PC-3 (cell line): ENCODE measurements around the gene PTPN12. TPM values are rescaled to one million over a fixed set of nuclear protein-coding genes. Genes with fewer than 3 reads are reported as not detected.

Source experiments
- ATAC-seq: fragments of 200-7000 bp; cut with Tn5 transposase; 2 replicates; pipeline ENCODE4 v1.9.1; 2020; ENCODE audit warnings: mild to moderate bottlenecking, moderate library complexity
- BruUV-seq: library from RNA; stranded (reverse); fragments of 400-500 nt; replicated peaks from 2 replicates; lab custom pipeline; 2021; lab: Mats Ljungman, UMichigan
- CTCF ChIA-PET: fragments of 300-600 bp; sonication (Branson Sonifier 250); formaldehyde crosslinking; loops from one replicate; lab custom pipeline; 2022; ENCODE audit warnings: antibody characterized with exemption; lab: Charles Lee
- POLR2A ChIA-PET: fragments of 300-600 bp; sonication (Branson Sonifier 250); formaldehyde crosslinking; loops from one replicate; lab custom pipeline; 2022; ENCODE audit warnings: antibody characterized with exemption; ENCODE audit not compliant: unreplicated experiment; lab: Charles Lee
- DNase-seq: peaks from one replicate; pipeline ENCODE4 v3.0.0-alpha.2; 2015
- H2AFZ ChIP-seq: fragments of 300-600 bp; sonication (generic); 2 replicates; pipeline ENCODE4 v1.6.0; 2016; ENCODE audit warnings: antibody characterized with exemption, low read length
- H3F3A ChIP-seq: fragments of 300-600 bp; sonication (generic); one replicate; pipeline ENCODE4 v1.6.0; 2017; ENCODE audit warnings: antibody characterized with exemption, low read length, control low read depth, mild to moderate bottlenecking; ENCODE audit not compliant: unreplicated experiment
- H3K27ac ChIP-seq: fragments of 300-600 bp; sonication (generic); 2 replicates; pipeline ENCODE4 v1.5.1; 2016; ENCODE audit warnings: mild to moderate bottlenecking, low read length
- H3K27me3 ChIP-seq: fragments of 300-600 bp; sonication (generic); 2 replicates; pipeline ENCODE4 v1.6.1; 2016; ENCODE audit warnings: low read length, mixed read lengths
- H3K36me3 ChIP-seq: fragments of 300-600 bp; sonication (generic); 2 replicates; pipeline ENCODE4 v1.6.1; 2016; ENCODE audit warnings: low read depth, mixed run types, low read length, mixed read lengths
- H3K4me1 ChIP-seq: fragments of 300-600 bp; sonication (generic); 2 replicates; pipeline ENCODE4 v1.5.1; 2016; ENCODE audit warnings: low read length; ENCODE audit not compliant: insufficient read depth
- H3K4me2 ChIP-seq: fragments of 300-600 bp; sonication (generic); 2 replicates; pipeline ENCODE4 v1.6.0; 2016; ENCODE audit warnings: low read length
- H3K4me3 ChIP-seq: fragments of 300-600 bp; sonication (generic); 2 replicates; pipeline ENCODE4 v1.5.1; 2016; ENCODE audit warnings: mild to moderate bottlenecking, low read length, mixed read lengths
- H3K79me2 ChIP-seq: fragments of 300-600 bp; sonication (generic); 2 replicates; pipeline ENCODE4 v1.6.1; 2017; ENCODE audit warnings: low read length, mixed read lengths
- H3K9ac ChIP-seq: fragments of 300-600 bp; sonication (generic); 2 replicates; pipeline ENCODE4 v1.6.0; 2016; ENCODE audit warnings: mild to moderate bottlenecking, low read length
- H3K9me2 ChIP-seq: fragments of 300-600 bp; sonication (generic); replicated peaks from 2 replicates; pipeline ENCODE4 v1.6.1; 2016; ENCODE audit warnings: mixed run types, low read length, mixed read lengths
- H3K9me3 ChIP-seq: fragments of 300-600 bp; sonication (generic); 2 replicates; pipeline ENCODE4 v1.6.1; 2016; ENCODE audit warnings: low read length, mixed read lengths
- H4K20me1 ChIP-seq: fragments of 300-600 bp; sonication (generic); 2 replicates; pipeline ENCODE4 v1.6.1; 2016; ENCODE audit warnings: low read length, mixed read lengths
- CTCF ChIP-seq: fragments of 300-600 bp; sonication (generic); conservative IDR thresholded peaks from 2 replicates; pipeline ENCODE4 v1.5.1; 2017; ENCODE audit warnings: antibody characterized with exemption, low read depth, mild to moderate bottlenecking, low read length
- EZH2 ChIP-seq: fragments of 300-600 bp; sonication (generic); IDR thresholded peaks from one replicate; pipeline ENCODE4 v1.6.1; 2017; ENCODE audit warnings: antibody characterized with exemption, mild to moderate bottlenecking, low read length; ENCODE audit not compliant: unreplicated experiment
- EZH2phosphoT487 ChIP-seq: fragments of 300-600 bp; sonication (generic); IDR thresholded peaks from 2 replicates; pipeline ENCODE4 v1.6.1; 2018; ENCODE audit warnings: mild to moderate bottlenecking, antibody characterized with exemption, low read length, borderline replicate concordance
- intact Hi-C: fragments of 100-400 bp; cut with micrococcal nuclease; formaldehyde crosslinking; loops from 2 replicates; pipeline ENCODE4 v1.9.0; 2023
- total RNA-seq: library from RNA; depleted of rRNA; stranded (reverse); fragments of >200 nt; gene quantifications from 2 replicates; pipeline ENCODE4 v1.2.3, GENCODE V29; 2014

Gene PTPN12
- total RNA-seq, 1 experiment from 2014 or later = 26.2 TPM

- intact Hi-C loops = loop anchor here (1.0 to 5.0 kb wide), 3 partner anchors 59 to 109 kb away; no protein-coding TSS in a partner anchor
- H4K20me1 ChIP-seq = peaks cover 7% of the 10 kb centered on the region; the same call in 1 of the 2 replicates
- H3F3A ChIP-seq = peaks cover 6% of the 10 kb centered on the region
- H3K27ac ChIP-seq = peak overlapping the region; percentile 64
- H3K4me1 ChIP-seq = peaks cover 24% of the 10 kb centered on the region
- no peak for DNase-seq
- H3K4me2 ChIP-seq = peak overlapping the region; percentile 81
- POLR2A ChIA-PET = interaction anchor here (0.6 kb wide), 5 partner anchors 37 to 187 kb away, joined by 4 to 13 read pairs (median 9); no protein-coding TSS in a partner anchor
- peak overlapping the region; percentile 51; the same call in 1 of the 2 replicates for H2AFZ ChIP-seq
- no peak for ATAC-seq
- BruUV-seq = no TSS peak
- H3K9me3 ChIP-seq = no peaks in the 10 kb centered on the region
- CTCF ChIA-PET = no interaction called here
- no peaks in the 10 kb centered on the region for H3K9me2 ChIP-seq
- H3K36me3 ChIP-seq = no peaks in the 10 kb centered on the region
- no peaks in the 10 kb centered on the region for H3K27me3 ChIP-seq
- peak overlapping the region; percentile 79 for H3K4me3 ChIP-seq
- H3K79me2 ChIP-seq = peaks cover 36% of the 10 kb centered on the region
- TF ChIP-seq EZH2 = no peak
- TF ChIP-seq EZH2phosphoT487 = no peak
- no peak for TF ChIP-seq CTCF
- H3K9ac ChIP-seq = peak overlapping the region; percentile 66
Observed at GRCh38 chr7:77536017-77536412, 1.1 kb upstream of the PTPN12 start.

- DNase-seq (peak; percentile 96), ATAC-seq (peak; percentile 83)
- Histone ChIP-seq H3K4me3 (peak overlapping the region; percentile 79), H3K27ac (peak overlapping the region; percentile 64), H3K27me3 (no peaks in the 10 kb centered on the region), H3K9me2 (no peaks in the 10 kb centered on the region), H3K9me3 (no peaks in the 10 kb centered on the region), H3K36me3 (peaks cover 6% of the 10 kb centered on the region), H3K79me2 (peaks cover 42% of the 10 kb centered on the region), H3F3A (peaks cover 6% of the 10 kb centered on the region), H3K4me2 (peak overlapping the region; percentile 81), H4K20me1 (peaks cover 13% of the 10 kb centered on the region), H3K4me1 (peaks cover 30% of the 10 kb centered on the region), H3K9ac (peak overlapping the region; percentile 66), H2AFZ (peak overlapping the region; percentile 51)
- BruUV-seq = TSS peak; percentile 87
- intact Hi-C loops = loop anchor here (1.0 to 5.0 kb wide), 3 partner anchors 59 to 109 kb away; no protein-coding TSS in a partner anchor
- TF ChIP-seq EZH2phosphoT487 = no peak
- TF ChIP-seq CTCF = no peak
- no peak for TF ChIP-seq EZH2
- CTCF ChIA-PET = interaction anchor here (0.6 kb wide), 2 partner anchors 81 to 120 kb away, joined by 3 to 4 read pairs; no protein-coding TSS in a partner anchor
- POLR2A ChIA-PET = interaction anchor here (0.6 to 1.0 kb wide), 9 partner anchors 8 to 186 kb away, joined by 3 to 21 read pairs (median 6); no protein-coding TSS in a partner anchor
Observed at GRCh38 chr7:77536413-77537135, 521 bp upstream of the PTPN12 start.
